K562 (cell line): ENCODE measurements around the gene RAG2. TPM values are rescaled to one million over a fixed set of nuclear protein-coding genes. Genes with fewer than 3 reads are reported as not detected.
A peak's percentile ranks its signal among the peaks of the same experiment; 100 is the strongest.

ENCODE experiments used
- BCL6 ChIP-seq: fragments of 250-450 bp; sonication (Bioruptor Pico); IDR thresholded peaks from 2 replicates; pipeline ENCODE4 v1.4.0; 2020
- BHLHE40 ChIP-seq: IDR thresholded peaks from 2 replicates; pipeline ENCODE4 v1.6.1; 2011; ENCODE audit warnings: low read length, improper control_type of control experiment
- ELF2 ChIP-seq: fragments of 250-450 bp; sonication (Bioruptor Pico); IDR thresholded peaks from 2 replicates; pipeline ENCODE4 v1.5.0; 2021; ENCODE audit warnings: mild to moderate bottlenecking
- FOXA3 ChIP-seq, 2 experiments: fragments of 450-650 bp in 1 of 2; sonication (generic) in 1 of 2; formaldehyde crosslinking; IDR thresholded peaks in 1 of 2; conservative IDR thresholded peaks in 1 of 2; 2 replicates each; pipeline versions ENCODE4 v1.4.0 to v1.8.0; 2020 to 2022; ENCODE audit warnings: mild to moderate bottlenecking in 2 of 2, missing genetic modification reagents in 1 of 2
- FOXK2 ChIP-seq, 2 experiments: fragments of 450-650 bp; IDR thresholded peaks in 1 of 2; conservative IDR thresholded peaks in 1 of 2; 2 replicates each; pipeline ENCODE4 v1.6.1; 2016; ENCODE audit warnings: low read depth in 2 of 2, mild to moderate bottlenecking in 1 of 2
- HDGF ChIP-seq: fragments of 450-650 bp; IDR thresholded peaks from 2 replicates; pipeline ENCODE4 v1.6.1; 2016
- KLF1 ChIP-seq: fragments of 450-650 bp; IDR thresholded peaks from 2 replicates; pipeline ENCODE4 v1.6.1; 2016; ENCODE audit warnings: missing genetic modification characterization, missing compliant biosample characterization
- NR1H2 ChIP-seq: sonication (generic); formaldehyde crosslinking; IDR thresholded peaks from 2 replicates; pipeline ENCODE4 v1.4.0; 2020; ENCODE audit warnings: mild to moderate bottlenecking, missing genetic modification reagents
- RBM22 ChIP-seq: fragments of 200-400 bp; formaldehyde crosslinking; IDR thresholded peaks from 2 replicates; pipeline ENCODE4 v1.6.1; 2018; ENCODE audit warnings: low read length, low read depth; ENCODE audit not compliant: poor library complexity, severe bottlenecking
- SMARCE1 ChIP-seq: fragments of 450-650 bp; IDR thresholded peaks from 2 replicates; pipeline ENCODE4 v1.7.1; 2016; ENCODE audit warnings: mild to moderate bottlenecking
- TAL1 ChIP-seq: fragments of 450-650 bp; IDR thresholded peaks from 2 replicates; pipeline ENCODE4 v1.6.1; 2016; ENCODE audit warnings: mild to moderate bottlenecking
- TGIF2 ChIP-seq: sonication (generic); formaldehyde crosslinking; IDR thresholded peaks from 2 replicates; pipeline ENCODE4 v1.8.1; 2022; ENCODE audit warnings: mild to moderate bottlenecking, missing genetic modification reagents, moderate library complexity
- ZEB2 ChIP-seq: fragments of 450-650 bp; IDR thresholded peaks from 2 replicates; pipeline ENCODE4 v1.6.1; 2016
- ZNF263 ChIP-seq: sonication (generic); formaldehyde crosslinking; IDR thresholded peaks from 2 replicates; pipeline ENCODE4 v1.8.0; 2022; ENCODE audit warnings: mild to moderate bottlenecking, missing genetic modification reagents, borderline replicate concordance
- ZNF507 ChIP-seq: conservative IDR thresholded peaks from 2 replicates; pipeline ENCODE4 v1.6.1; 2017; ENCODE audit warnings: missing genetic modification characterization, missing compliant biosample characterization
- polyA plus RNA-seq, 8 experiments: library from polyadenylated mRNA; depleted of rRNA in 4 of 8; stranded (reverse) in 5 of 8; unstranded in 3 of 8; fragments of >200 nt; fragmentation: Nextera tagmentation in 2 of 8; fragmentation: Illumina TruSeq in 1 of 8; extraction: Ambion mirVana in 2 of 8; extraction: Trizol in 1 of 8; gene quantifications; 2 replicates each; pipeline versions ENCODE4 v1.2.1 to v1.2.3, GENCODE V29; 2011 to 2014; ENCODE audit warnings: inconsistent platforms in 1 of 8, missing spikeins in 1 of 8
- total RNA-seq, 7 experiments: library from RNA; depleted of rRNA in 6 of 7; stranded (reverse); fragments of >200 nt in 6 of 7; fragmentation: Illumina TruSeq in 2 of 7; extraction: Trizol in 2 of 7; gene quantifications; 2 replicates each; pipeline versions ENCODE4 v1.2.1 to v1.2.3, GENCODE V29; 2011 to 2021; ENCODE audit warnings: low replicate concordance in 1 of 7
- TF ChIP-seq, protein P1 (sequence below), 3 experiments: fragments of 200-800 bp in 1 of 3; fragments of 250-450 bp in 1 of 3; fragments of 450-650 bp in 1 of 3; sonication (Bioruptor Pico) in 1 of 3; sonication (Bioruptor generic) in 1 of 3; formaldehyde crosslinking in 1 of 3; IDR thresholded peaks; 2 replicates each; pipeline versions ENCODE4 v1.6.1 to v1.8.0; 2016 to 2022; ENCODE audit warnings: mild to moderate bottlenecking in 2 of 3, missing genetic modification characterization in 2 of 3, missing compliant biosample characterization in 1 of 3, moderate library complexity in 1 of 3
- TF ChIP-seq, protein P2 (sequence below): fragments of 250-450 bp; sonication (Bioruptor Pico); IDR thresholded peaks from 2 replicates; pipeline ENCODE4 v1.4.0; 2020; ENCODE audit warnings: borderline replicate concordance
- TF ChIP-seq, protein P3 (sequence below): sonication (generic); formaldehyde crosslinking; IDR thresholded peaks from 2 replicates; pipeline ENCODE4 v1.8.1; 2023; ENCODE audit warnings: missing genetic modification reagents, mild to moderate bottlenecking, borderline replicate concordance

Gene RAG2
- total and polyA plus RNA-seq, 9 of the 15 experiments (the other 6 are each of a cell fraction or from before 2014, with no cell fraction given) = 0.06 to 2.7 (median 0.26) TPM; not detected in 3

DNA sequence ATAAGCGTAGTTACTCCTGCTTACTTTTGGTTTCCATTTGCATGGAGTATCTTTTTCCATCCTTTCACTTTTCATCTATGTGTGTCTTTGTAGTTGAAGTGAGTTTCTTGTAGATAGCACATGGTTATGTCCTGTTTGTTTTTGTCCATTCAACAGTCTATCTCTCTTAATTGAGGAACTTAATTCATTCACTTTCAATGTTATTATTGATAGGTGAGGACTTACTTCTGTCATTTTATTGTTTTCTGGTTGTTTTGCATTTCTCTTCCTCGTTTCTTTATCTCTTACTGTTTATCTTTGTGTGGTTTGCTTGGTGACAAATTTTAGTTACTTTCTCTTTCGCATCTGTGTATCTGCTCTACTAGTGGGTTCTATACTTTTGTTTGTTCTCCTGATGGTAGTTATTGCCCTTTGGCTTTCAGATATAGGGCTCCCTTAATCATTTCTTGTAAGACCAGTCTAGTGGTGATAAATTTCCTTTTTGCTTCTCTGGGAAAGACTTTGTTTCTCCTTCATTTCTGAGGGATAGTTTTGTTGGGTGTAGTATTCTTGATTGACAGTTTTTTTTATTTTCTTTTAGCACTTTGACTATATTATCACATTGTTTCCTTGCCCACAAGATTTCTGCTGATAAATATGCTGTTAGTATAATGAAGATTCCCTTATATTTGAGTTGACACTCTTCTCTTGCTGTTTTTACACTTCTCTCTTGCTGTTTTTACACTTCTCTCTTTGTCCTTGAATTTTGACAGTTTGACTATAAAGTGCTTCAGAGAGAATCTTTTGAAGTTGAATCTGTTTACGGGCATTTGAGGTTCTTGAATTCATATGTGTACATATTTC lies 39.2 kb downstream of the RAG2 start (continued):
- TF ChIP-seq ZNF507 (tag) = no peak
- TF ChIP-seq BCL6 = no peak
- no peak for TF ChIP-seq SMARCE1
- TF ChIP-seq RBM22 = no peak
- no peak for TF ChIP-seq KLF1
- TF ChIP-seq ELF2 (CRISPR knock-in tag) = no peak
- TF ChIP-seq, protein P1, sequence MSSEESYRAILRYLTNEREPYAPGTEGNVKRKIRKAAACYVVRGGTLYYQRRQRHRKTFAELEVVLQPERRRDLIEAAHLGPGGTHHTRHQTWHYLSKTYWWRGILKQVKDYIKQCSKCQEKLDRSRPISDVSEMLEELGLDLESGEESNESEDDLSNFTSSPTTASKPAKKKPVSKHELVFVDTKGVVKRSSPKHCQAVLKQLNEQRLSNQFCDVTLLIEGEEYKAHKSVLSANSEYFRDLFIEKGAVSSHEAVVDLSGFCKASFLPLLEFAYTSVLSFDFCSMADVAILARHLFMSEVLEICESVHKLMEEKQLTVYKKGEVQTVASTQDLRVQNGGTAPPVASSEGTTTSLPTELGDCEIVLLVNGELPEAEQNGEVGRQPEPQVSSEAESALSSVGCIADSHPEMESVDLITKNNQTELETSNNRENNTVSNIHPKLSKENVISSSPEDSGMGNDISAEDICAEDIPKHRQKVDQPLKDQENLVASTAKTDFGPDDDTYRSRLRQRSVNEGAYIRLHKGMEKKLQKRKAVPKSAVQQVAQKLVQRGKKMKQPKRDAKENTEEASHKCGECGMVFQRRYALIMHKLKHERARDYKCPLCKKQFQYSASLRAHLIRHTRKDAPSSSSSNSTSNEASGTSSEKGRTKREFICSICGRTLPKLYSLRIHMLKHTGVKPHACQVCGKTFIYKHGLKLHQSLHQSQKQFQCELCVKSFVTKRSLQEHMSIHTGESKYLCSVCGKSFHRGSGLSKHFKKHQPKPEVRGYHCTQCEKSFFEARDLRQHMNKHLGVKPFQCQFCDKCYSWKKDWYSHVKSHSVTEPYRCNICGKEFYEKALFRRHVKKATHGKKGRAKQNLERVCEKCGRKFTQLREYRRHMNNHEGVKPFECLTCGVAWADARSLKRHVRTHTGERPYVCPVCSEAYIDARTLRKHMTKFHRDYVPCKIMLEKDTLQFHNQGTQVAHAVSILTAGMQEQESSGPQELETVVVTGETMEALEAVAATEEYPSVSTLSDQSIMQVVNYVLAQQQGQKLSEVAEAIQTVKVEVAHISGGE (CRISPR knock-in tag; IDR thresholded peaks at IDR 0.05) = peak in 1 of 3 experiments; percentile 19; a peak in 1 of 6 replicates
- TF ChIP-seq ZEB2 = no peak
- TF ChIP-seq BHLHE40 = no peak
- no peak for TF ChIP-seq TGIF2 (CRISPR knock-in tag)
- 0 out of 4 replicates have a peak, but pooled peaks have one; percentile 16 to 19 for TF ChIP-seq FOXK2 (conservative IDR thresholded peaks at IDR 0.05 in 1 of 2, IDR thresholded peaks at IDR 0.05 in 1 of 2; ENCODE audit: low read depth in 2 of 2)
- TF ChIP-seq ZNF263 (CRISPR knock-in tag) = no peak
- TF ChIP-seq FOXA3 (CRISPR knock-in tag; conservative IDR thresholded peaks at IDR 0.05 in 1 of 2, IDR thresholded peaks at IDR 0.05 in 1 of 2) = peak in 1 of 2 experiments; percentile 43; a peak in 1 of 4 replicates
- TF ChIP-seq, protein P2, sequence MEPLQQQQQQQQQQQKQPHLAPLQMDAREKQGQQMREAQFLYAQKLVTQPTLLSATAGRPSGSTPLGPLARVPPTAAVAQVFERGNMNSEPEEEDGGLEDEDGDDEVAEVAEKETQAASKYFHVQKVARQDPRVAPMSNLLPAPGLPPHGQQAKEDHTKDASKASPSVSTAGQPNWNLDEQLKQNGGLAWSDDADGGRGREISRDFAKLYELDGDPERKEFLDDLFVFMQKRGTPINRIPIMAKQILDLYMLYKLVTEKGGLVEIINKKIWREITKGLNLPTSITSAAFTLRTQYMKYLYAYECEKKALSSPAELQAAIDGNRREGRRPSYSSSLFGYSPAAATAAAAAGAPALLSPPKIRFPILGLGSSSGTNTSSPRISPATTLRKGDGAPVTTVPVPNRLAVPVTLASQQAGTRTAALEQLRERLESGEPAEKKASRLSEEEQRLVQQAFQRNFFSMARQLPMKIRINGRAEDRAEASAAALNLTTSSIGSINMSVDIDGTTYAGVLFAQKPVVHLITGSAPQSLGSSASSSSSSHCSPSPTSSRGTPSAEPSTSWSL = no peak
- TF ChIP-seq, protein P3, sequence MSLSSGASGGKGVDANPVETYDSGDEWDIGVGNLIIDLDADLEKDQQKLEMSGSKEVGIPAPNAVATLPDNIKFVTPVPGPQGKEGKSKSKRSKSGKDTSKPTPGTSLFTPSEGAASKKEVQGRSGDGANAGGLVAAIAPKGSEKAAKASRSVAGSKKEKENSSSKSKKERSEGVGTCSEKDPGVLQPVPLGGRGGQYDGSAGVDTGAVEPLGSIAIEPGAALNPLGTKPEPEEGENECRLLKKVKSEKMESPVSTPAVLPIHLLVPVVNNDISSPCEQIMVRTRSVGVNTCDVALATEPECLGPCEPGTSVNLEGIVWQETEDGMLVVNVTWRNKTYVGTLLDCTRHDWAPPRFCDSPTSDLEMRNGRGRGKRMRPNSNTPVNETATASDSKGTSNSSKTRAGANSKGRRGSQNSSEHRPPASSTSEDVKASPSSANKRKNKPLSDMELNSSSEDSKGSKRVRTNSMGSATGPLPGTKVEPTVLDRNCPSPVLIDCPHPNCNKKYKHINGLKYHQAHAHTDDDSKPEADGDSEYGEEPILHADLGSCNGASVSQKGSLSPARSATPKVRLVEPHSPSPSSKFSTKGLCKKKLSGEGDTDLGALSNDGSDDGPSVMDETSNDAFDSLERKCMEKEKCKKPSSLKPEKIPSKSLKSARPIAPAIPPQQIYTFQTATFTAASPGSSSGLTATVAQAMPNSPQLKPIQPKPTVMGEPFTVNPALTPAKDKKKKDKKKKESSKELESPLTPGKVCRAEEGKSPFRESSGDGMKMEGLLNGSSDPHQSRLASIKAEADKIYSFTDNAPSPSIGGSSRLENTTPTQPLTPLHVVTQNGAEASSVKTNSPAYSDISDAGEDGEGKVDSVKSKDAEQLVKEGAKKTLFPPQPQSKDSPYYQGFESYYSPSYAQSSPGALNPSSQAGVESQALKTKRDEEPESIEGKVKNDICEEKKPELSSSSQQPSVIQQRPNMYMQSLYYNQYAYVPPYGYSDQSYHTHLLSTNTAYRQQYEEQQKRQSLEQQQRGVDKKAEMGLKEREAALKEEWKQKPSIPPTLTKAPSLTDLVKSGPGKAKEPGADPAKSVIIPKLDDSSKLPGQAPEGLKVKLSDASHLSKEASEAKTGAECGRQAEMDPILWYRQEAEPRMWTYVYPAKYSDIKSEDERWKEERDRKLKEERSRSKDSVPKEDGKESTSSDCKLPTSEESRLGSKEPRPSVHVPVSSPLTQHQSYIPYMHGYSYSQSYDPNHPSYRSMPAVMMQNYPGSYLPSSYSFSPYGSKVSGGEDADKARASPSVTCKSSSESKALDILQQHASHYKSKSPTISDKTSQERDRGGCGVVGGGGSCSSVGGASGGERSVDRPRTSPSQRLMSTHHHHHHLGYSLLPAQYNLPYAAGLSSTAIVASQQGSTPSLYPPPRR (CRISPR knock-in tag) = no peak
- TF ChIP-seq NR1H2 (CRISPR knock-in tag) = no peak
- TF ChIP-seq TAL1 = no peak
- TF ChIP-seq HDGF = no peak
